GM12875 (cell line): Measurements from ENCODE around the gene C10orf71.

Experiments
- H3K4me3 ChIP-seq: one replicate; pipeline ENCODE4 v1.5.1; 2011; ENCODE audit warnings: low read depth, low read length, control low read depth
- CTCF ChIP-seq: IDR thresholded peaks from 2 replicates; pipeline ENCODE4 v1.5.1; 2011; ENCODE audit warnings: low read depth, mild to moderate bottlenecking, control low read depth, inconsistent platforms, low read length, moderate library complexity, borderline replicate concordance; ENCODE audit not compliant: insufficient read depth

C10orf71 gene

GRCh38 chr10:49363309-49364031, 64.5 kb downstream of the C10orf71 start:
- H3K4me3 ChIP-seq: no peak overlapping the region
- no peak for TF ChIP-seq CTCF

GRCh38 chr10:49364051-49364450, 65.1 kb downstream of the C10orf71 start:
- TF ChIP-seq CTCF: no peak
- H3K4me3 ChIP-seq: no peak overlapping the region

GRCh38 chr10:49364747-49365146, 65.8 kb downstream of the C10orf71 start:
- no peak overlapping the region for H3K4me3 ChIP-seq
- no peak for TF ChIP-seq CTCF

- H3K4me3 ChIP-seq: no peak overlapping the region
- no peak for TF ChIP-seq CTCF
Measured at GRCh38 chr10:49365275-49365674, 66.3 kb downstream of the C10orf71 start.

GRCh38 chr10:49365675-49366415, 66.9 kb downstream of the C10orf71 start:
- no peak for TF ChIP-seq CTCF

GRCh38 chr10:49366460-49366859, 67.5 kb downstream of the C10orf71 start:
- TF ChIP-seq CTCF: no peak
- H3K4me3 ChIP-seq: no peak overlapping the region

More at GRCh38 chr10:49365675-49366415, 66.9 kb downstream of the C10orf71 start:
- no peak overlapping the region for H3K4me3 ChIP-seq

- no peak for TF ChIP-seq CTCF
- no peak overlapping the region for H3K4me3 ChIP-seq
Measured at GRCh38 chr10:49367600-49367999, 68.6 kb downstream of the C10orf71 start.
